D721Med (cell line): ENCODE results near the gene LAMA3.
"Not testable (repeated sequence)": the region's sequence is repeated elsewhere in the genome, so short reads cannot be mapped to it uniquely, and the experiment has no call there.

ENCODE experiments used
- DNase-seq: peaks from one replicate; pipeline ENCODE4 v3.0.0; 2011; ENCODE audit warnings: low spot score; ENCODE audit not compliant: insufficient read length
- FAIRE-seq: peaks from 2 replicates; lab custom pipeline; 2011; peaks lifted over from hg19 to GRCh38; lab: Jason Lieb, UNC
- CTCF ChIP-seq: IDR thresholded peaks from 2 replicates; pipeline ENCODE4 v1.5.1; 2012; ENCODE audit warnings: mild to moderate bottlenecking, control low read depth; ENCODE audit not compliant: insufficient read depth; ENCODE audit errors: missing control alignments

Gene LAMA3

DNA sequence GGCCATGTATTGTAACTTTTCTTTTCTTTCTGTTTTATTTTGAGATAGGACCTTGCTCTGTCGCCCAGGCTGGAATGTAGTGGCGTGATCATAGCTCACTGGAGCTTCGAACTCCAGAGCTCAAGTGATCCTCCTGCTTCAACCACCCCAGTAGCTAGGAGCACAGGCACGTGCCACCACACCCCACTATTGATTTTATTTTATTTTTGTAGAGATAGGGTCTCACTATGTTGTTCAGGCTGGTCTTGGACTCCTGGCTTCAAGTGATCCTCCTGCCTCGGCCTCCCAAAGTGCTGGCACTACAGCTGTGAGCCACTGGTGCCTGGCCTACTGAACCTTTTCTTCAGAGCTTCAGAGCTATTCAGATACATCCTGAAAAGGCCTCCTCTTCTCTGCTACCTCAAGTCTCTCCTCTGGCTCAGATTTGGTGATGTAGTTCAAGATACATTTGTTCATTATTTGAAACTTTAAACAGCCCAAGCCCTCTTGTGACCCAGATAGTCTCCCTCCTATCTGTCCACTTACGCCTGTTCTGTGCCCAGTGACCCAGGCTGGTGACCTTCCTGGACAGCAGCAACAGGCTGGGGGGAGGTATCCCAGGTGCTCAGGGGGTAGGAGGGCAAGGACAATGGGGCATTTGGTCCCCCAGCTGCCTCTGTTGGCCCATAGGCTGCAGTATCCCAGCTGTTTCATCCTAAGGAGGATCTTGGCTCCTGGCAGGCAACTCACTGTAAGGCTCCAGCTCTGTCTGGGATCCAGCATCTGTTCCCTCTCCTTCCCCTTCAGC is 38.6 kb downstream of the LAMA3 start:
- no peak for FAIRE-seq
- no peak for DNase-seq

DNA sequence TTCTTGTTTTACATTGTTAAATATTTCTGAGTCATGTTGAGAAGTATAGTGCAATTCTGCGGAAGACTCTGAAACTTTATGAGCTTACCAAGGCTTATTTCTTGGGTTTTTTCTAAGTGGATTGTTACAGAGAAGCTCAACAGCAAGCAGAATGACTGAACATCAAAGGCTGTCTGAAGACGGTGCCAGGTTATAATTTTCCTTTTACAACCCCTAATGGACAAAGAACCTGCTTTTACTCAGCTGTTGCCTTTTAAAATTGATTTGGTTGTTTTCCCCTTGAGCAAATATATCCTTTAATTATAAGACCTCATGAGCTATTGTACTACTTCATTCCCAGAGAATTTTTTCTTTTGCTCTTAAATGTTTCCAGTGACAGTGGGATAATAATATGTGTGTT is 41.6 kb downstream of the LAMA3 start:
- DNase-seq (no peak), FAIRE-seq (no peak)
- no peak for TF ChIP-seq CTCF

More for the DNA sequence above, 38.6 kb downstream of the LAMA3 start:
- no peak for TF ChIP-seq CTCF

DNA sequence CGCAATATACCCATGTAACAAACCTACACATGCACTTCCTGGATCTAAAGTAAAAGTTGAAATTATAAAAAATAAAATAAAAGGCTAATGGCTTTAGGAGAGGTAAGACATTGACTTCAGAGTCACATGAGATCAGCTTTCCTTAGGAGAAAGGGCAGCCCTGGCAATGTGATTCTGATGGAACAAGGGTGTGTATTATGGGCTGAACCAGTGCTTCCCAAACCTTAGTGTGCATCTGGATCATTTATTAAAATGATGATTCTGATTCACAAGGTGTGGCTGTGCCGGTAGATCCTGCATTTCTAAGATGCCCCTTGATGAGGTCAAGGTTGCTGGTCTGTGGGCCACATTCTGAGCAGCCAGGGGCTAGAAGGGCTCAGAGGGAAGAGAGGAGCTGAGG is 42.6 kb downstream of the LAMA3 start:
- DNase-seq (no peak), FAIRE-seq (no peak)
- TF ChIP-seq CTCF, result no peak

DNA sequence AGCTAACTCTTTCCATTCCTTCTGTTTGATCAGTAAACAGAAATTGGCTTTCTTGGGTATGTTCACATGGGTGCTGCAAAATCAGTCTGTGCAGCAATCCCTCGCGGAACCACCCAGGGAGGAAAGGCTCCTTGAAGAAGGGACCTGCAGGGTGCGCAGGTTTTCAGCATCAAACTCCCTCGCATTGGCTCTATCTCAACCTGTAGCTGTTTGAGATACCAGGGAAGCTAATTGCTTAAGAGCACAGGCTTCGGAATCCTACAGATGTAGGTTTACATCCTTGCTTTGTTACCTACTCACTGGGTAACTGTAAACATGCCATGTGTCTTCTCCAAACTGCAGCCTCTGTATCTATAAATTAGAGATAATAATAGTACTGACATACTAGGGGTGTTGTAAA is 43.2 kb downstream of the LAMA3 start:
- FAIRE-seq, result no peak
- no peak for DNase-seq
- TF ChIP-seq CTCF, result no peak

GRCh38 chr18:23733265-23733664 is 44.0 kb downstream of the LAMA3 start:
- not testable (repeated sequence) for FAIRE-seq, DNase-seq

GRCh38 chr18:23733895-23734294 is 44.6 kb downstream of the LAMA3 start:
- DNase-seq (no peak), FAIRE-seq (no peak)
- no peak for TF ChIP-seq CTCF

DNA sequence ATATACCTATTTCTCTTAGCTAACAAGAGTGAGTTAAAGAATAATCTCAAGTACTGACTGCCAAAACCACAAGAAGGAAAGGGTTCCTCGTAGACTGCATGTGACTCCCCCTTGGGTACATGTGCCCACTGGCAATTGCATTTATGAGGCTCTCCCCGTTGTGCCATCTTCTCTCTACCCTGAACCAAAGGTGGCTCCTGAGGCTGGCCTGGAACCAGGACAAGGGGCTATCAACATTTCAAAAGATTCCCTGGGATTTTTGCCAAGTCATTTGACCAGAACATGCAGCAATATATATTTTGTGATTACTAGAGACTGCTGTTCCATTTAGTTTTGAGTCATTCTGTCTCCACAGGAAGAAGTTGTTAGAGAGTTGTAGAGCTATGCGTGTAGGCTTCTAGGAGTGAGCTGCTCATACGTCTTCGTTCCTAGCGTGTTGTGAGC is 45.8 kb downstream of the LAMA3 start:
- no peak for DNase-seq
- no peak for FAIRE-seq
- TF ChIP-seq CTCF, result no peak
